ENCODE data around the gene WWOX. TPM values are rescaled to one million over a fixed set of nuclear protein-coding genes. Genes with fewer than 3 reads are reported as not detected.

The WWOX gene
- total and polyA plus RNA-seq, 2 donors (not counting 3 experiments of a cell fraction or from before 2014, with no cell fraction given): 6.2 to 12.5 TPM

DNA sequence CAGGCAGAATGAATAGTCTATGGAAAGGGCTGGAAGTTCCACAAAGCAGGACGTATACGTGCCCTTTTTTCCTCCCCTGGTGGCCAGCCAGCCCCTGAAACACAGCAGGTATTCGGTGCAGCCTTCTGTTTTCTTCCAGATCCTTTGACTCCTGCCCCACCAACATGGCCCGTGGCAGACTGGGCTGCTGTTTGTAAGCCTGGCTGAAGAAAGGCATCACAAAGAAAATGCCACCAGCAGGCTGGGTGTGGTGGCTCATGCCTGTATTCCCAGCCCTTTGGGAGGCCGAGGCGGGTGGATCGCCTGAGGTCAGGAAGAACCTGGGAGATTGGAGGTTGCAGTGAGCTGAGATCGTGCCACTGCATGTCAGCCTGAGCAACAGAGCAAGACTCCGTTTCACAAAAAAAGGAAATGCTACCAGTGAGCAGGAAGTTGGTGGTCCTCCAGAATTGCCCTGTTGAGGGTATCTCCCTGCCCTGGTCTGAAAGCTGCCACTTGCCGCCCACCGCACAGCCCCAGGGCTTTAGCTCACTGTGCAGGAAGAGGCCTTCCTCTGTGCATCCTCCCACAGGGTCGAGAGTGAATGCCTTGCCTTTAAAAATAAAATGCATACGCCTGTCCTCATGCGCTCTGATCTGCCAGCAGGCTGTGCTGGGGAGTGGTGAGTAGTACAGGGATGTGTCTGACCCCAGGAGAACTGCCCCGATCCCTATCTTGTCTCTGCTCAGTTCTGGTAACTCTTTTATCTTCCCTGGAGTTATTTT, 913.4 kb downstream of the WWOX start:
- TF ChIP-seq POLR2AphosphoS5 (IDR thresholded peaks at IDR 0.05; ENCODE audit: insufficient read depth, low read depth, low read length): no peak
- TF ChIP-seq, protein P1, sequence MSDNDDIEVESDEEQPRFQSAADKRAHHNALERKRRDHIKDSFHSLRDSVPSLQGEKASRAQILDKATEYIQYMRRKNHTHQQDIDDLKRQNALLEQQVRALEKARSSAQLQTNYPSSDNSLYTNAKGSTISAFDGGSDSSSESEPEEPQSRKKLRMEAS (IDR thresholded peaks at IDR 0.05; ENCODE audit: insufficient read depth, insufficient read length): no peak
- TF ChIP-seq, protein P2, sequence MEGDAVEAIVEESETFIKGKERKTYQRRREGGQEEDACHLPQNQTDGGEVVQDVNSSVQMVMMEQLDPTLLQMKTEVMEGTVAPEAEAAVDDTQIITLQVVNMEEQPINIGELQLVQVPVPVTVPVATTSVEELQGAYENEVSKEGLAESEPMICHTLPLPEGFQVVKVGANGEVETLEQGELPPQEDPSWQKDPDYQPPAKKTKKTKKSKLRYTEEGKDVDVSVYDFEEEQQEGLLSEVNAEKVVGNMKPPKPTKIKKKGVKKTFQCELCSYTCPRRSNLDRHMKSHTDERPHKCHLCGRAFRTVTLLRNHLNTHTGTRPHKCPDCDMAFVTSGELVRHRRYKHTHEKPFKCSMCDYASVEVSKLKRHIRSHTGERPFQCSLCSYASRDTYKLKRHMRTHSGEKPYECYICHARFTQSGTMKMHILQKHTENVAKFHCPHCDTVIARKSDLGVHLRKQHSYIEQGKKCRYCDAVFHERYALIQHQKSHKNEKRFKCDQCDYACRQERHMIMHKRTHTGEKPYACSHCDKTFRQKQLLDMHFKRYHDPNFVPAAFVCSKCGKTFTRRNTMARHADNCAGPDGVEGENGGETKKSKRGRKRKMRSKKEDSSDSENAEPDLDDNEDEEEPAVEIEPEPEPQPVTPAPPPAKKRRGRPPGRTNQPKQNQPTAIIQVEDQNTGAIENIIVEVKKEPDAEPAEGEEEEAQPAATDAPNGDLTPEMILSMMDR (IDR thresholded peaks at IDR 0.05; ENCODE audit: extremely low read depth in 1 of 2, insufficient read depth in 1 of 2, low read depth in 1 of 2, low read length in 2 of 2): no peak
- no peak for TF ChIP-seq GATA2 (IDR thresholded peaks at IDR 0.05; ENCODE audit: insufficient read depth, insufficient read length, low read depth, low read length)
- TF ChIP-seq EZH2 (IDR thresholded peaks at IDR 0.05; ENCODE audit: borderline replicate concordance, low read depth, low read length, severe bottlenecking): no peak
- no peak for TF ChIP-seq JUN (IDR thresholded peaks at IDR 0.05; ENCODE audit: borderline replicate concordance, insufficient read depth, insufficient read length, low read depth)

More for the DNA sequence above, 913.4 kb downstream of the WWOX start:
- Histone ChIP-seq H3K27me3 (ENCODE audit: control insufficient read depth in 2 of 2, insufficient read depth in 2 of 2, low read length in 2 of 2) (no peaks in the 10 kb centered on the region), H3K4me3 (replicated peaks in 1 of 3; ENCODE audit: insufficient read depth in 1 of 3, low read depth in 1 of 3, low read length in 3 of 3) (no peak overlapping the region), H3K79me2 (ENCODE audit: control insufficient read depth, insufficient read depth, low read length) (no peaks in the 10 kb centered on the region), H4K20me1 (replicated peaks; ENCODE audit: control insufficient read depth, extremely low read depth, insufficient read depth, low read length) (no peaks in the 10 kb centered on the region), H2AFZ (ENCODE audit: low read depth, low read length) (no peak overlapping the region), H3K9me1 (replicated peaks; ENCODE audit: control insufficient read depth, extremely low read depth, insufficient read depth, low read length) (no peaks in the 10 kb centered on the region), H3K9me3 (replicated peaks; ENCODE audit: control insufficient read depth, insufficient read depth, low read length) (peaks cover 3% of the 10 kb centered on the region), H3K4me2 (ENCODE audit: insufficient read depth, low read length) (no peak overlapping the region), H3K36me3 (ENCODE audit: control insufficient read depth in 2 of 2, extremely low read depth in 1 of 2, insufficient read depth in 2 of 2, low read length in 2 of 2) (no peaks in the 10 kb centered on the region), H3K9ac (replicated peaks; ENCODE audit: extremely low read depth, insufficient read depth, low read length) (no peak overlapping the region), H3K27ac (ENCODE audit: insufficient read depth, low read depth, low read length) (no peak overlapping the region), H3K4me1 (ENCODE audit: control insufficient read depth, extremely low read depth, insufficient read depth, low read length) (no peaks in the 10 kb centered on the region)
- FAIRE-seq (no peak), DNase-seq (ENCODE audit: low read depth, low spot score) (no peak)
- dilution Hi-C loops (cut with MboI; ENCODE audit: extremely low pct_ligation_motif_present, low sequenced_read_pairs) (no loop called here), intact Hi-C loops (cut with micrococcal nuclease) (no loop called here)
- BruUV-seq (replicated peaks): no TSS peak
- ChIA-PET POLR2A (no interaction called here), CTCF (no interaction called here)
